ENCODE data around the gene RNU6-9.
A peak's percentile ranks its signal among the peaks of the same experiment; 100 is the strongest.
"Not testable (repeated sequence)": the region's sequence is repeated elsewhere in the genome, so short reads cannot be mapped to it uniquely, and the experiment has no call there.

RNU6-9 gene

GRCh38 chr19:861756-862580 is 31.3 kb upstream of the RNU6-9 start:
- peak; percentile 69 for DNase-seq

DNA sequence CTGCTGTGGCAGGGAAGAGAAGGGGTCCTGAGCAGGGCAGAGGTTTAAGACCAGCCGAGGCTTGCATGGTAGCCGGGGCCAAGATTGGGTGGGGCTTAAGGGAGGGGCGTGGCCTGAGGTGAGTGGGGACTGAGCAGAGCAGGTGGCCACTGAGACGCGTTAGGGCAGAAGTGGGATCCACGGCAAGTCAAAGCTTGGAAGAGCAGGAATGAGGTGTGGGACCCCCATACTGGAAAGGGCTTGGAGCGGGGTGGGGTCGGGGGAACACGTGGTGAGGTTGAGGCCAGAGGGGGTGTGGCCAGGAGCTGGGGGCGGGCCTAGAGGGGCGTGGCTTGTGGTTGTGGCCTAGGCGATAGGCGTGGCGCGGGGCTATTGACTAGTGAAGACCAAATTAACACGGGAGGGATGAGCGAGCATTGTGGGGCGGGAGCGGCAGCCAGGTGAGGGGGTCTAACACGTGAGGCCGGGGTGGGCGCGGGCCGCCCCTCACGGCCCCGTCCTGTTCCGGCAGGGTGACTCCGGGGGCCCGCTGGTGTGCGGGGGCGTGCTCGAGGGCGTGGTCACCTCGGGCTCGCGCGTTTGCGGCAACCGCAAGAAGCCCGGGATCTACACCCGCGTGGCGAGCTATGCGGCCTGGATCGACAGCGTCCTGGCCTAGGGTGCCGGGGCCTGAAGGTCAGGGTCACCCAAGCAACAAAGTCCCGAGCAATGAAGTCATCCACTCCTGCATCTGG is 30.5 kb upstream of the RNU6-9 start:
- peak; percentile 85 for DNase-seq

GRCh38 chr19:863315-863620 is 30.0 kb upstream of the RNU6-9 start:
- no peak for DNase-seq

GRCh38 chr19:866769-867300 is 26.4 kb upstream of the RNU6-9 start:
- DNase-seq = no peak

DNA sequence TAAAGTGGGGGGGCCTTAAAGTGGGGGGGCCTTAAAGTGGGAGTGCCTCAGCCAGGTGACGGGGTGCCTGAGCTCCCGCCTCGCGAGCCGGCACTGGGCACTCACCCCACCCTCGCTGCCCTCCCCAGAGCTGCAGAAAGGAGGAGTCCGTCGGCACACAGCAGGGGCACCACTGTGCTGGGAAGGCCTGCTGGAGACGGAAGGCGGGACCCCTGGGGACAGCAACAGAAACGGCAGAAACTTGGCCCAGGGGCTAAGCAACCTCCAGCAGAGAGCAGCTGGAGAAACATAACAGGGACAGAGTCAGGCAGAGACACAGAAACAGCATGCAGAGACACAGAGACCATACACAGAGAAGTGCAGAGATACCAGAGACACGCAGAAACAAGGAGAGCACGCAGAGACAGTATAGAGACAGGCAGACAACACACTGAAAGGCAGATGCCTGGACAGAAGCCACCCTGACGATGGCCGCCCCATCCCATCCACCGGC is 25.9 kb upstream of the RNU6-9 start:
- no peak for DNase-seq

- DNase-seq = no peak
These were observed 25.3 kb upstream of the RNU6-9 start for GRCh38 chr19:867855-868457.

- DNase-seq = no peak
These were observed 24.6 kb upstream of the RNU6-9 start for GRCh38 chr19:868458-869244.

DNA sequence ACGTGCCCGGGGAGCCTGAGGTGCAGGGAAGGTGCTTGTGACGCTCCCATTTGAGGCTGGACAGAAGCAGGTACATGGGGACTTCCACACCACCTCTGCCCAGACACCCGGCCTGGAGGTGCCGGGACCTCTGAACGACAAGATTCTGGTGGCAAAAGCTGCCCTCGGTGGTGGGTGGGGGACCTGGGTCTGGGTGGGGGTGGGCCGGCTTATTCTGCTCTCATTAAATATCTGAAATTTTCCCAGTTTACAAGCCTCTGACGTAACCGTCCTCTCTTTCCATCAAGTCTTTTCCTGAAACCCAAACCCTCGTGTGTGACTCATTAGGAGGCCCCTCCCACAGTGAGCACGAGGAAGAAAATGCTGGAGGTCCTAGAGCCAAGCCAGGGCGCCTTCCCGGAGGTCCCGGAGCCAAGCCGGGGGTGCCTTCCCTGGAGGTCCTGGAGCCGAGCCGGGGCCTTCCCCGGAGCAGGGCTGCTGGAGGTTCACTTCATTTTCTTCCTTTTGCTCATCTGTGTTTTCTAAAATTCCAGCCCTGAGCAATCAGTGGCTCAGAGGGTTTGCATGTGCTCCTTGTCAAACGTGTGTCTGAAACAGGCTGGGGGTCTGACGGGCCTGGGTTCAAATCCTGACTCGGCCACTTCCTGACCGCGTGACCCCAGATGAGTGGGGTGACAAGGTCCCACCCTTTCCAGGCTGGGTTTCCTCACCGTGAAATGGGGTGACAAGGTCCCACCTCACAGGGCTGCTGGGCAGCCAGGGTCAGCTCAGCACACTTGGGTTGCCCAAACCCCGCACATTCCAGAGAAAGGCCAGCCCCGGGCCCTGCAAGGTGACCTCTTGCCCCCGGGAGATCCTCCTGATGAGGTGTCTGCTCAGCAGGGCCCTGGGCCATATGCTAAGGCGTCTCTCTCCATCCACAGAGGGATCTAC is 23.8 kb upstream of the RNU6-9 start:
- no peak for DNase-seq

DNA sequence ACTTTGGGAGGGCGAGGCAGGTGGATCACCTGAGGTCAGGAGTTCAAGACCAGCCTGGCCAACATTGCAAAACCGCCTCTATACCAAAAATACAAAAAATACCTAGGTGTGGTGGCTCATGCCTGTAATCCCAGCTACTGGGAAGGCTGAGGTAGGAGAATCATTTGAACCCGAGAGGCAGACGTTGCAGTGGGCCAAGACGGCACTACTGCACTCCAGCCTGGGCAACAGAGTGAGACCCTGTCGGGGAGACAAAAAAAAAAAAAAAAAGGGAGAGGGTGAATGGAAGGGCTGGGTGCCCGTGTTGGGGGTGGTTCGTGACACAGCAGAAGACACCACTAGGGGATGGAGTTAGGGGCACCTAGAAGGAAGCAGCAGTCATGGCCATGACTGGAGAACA is 23.0 kb upstream of the RNU6-9 start:
- no peak for DNase-seq

DNA sequence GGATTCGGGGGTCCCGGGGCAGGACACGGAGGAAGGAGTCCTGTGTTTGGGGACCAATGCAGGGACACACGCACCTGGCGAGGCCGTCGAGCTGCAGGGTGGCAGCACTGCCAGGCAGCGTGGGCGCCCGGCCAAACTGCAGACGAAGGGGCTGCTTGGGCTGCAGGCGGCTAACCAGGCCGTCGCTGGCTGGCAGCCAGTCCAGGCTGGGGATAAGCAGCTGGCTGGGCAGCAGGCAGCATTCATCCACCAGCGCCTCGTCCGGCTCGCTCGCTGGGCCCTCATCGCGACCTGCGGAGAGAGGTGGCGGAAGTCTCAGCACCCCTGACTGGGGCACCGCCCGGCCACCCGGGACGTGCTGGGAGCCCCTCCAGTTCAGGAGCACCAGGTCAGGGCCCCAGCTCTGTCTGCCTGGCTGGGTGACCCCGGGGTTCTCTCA is 22.3 kb upstream of the RNU6-9 start:
- DNase-seq = no peak

DNA sequence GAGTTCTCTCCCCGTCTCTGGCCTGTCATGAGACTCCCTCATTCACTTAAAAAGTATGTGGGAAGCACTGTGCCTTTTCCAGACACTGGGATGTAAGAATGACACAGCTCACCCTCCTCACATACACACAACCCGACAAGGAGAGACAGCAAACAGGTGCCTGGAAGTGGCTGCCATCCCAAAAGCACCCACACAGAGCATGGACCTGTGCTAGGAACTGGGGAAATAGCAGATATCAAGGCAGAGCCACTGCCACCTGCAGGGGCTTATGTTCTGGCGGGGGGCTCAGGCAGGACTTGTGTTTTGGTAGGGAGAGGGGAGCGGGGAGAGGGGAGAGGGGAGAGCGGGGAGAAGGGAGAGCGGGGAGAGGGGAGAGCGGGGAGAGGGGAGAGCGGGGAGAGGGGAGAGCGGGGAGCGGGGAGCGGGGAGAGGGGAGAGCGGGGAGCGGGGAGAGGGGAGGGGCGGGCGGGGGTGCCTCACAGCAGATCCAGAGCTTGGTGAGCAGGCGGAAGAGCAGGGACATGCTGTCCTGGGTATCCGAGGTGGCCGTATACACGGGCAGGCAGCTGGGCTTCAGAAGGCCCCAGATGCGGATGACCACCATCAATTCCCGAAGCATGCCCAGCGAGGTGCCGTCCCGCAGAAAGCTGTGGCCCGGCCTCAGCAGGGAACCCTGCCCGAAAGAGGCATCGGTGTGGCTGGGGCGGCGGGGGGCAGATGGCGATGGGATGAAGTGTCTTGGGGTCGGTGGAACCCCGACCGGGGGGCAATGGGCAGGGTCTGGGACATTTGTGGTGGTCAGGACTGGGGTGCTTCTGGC is 21.6 kb upstream of the RNU6-9 start:
- no peak for DNase-seq

DNA sequence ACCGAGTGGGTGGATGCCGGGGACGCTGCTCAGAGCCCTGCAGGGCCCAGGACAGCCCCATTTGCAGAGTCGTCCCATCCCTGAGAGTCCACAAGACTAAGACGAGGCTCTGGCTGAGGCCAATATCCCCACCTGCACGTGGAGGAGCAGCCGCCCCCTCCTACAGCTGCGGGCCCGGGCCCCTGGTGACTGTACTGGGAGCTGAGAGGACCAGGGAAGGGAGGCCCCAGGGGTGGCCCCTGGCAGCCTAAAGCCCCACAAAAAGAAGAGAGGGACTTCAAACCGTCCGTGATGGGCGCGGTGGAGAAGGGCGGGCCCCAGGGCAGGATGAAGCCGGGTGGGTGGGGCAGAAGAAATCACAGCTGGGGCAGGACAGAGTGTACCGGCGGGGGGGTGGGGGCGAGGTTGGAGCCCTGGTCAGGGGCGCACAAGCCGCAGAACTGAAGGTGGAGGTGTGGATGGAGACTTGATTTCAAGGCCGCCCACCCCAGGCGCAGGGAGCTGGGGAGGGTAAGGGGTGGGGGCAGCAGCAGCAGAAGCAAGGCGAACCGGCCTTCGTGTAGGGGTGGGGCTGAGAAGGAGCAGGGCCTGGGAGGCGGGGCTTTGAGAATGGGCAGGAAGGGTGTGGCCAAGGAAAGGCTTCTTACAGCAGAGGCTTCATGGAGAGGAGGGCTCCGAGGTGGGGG is 20.9 kb upstream of the RNU6-9 start:
- peak; percentile 90 for DNase-seq

DNA sequence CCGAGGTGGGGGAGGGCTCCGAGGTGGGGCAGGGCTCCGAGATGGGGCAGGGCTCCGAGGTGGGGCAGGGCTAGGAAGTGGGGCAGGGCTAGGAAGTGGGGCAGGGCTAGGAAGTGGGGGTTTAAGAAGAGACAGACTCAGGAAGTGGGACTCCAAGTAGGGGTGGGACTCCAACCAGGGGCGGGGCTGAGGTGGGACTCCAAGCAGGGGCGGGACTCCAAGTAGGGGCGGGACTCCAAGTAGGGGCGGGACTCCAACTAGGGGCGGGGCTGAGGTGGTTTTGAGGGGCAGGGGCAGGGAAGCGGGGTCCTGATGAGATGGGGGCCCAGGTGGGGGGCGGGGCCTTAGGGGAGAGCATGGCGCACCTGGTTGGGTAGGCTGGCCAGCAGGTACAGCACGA is 20.2 kb upstream of the RNU6-9 start:
- DNase-seq = peak; percentile 91

- DNase-seq = no peak
These were observed 19.7 kb upstream of the RNU6-9 start for GRCh38 chr19:873561-874041.

GRCh38 chr19:875265-875879 is 17.9 kb upstream of the RNU6-9 start:
- DNase-seq = no peak

GRCh38 chr19:876089-876488 is 17.2 kb upstream of the RNU6-9 start:
- no peak for DNase-seq

- no peak for DNase-seq
These were observed 16.4 kb upstream of the RNU6-9 start for GRCh38 chr19:876780-877314.

GRCh38 chr19:877992-878660 is 15.2 kb upstream of the RNU6-9 start:
- not testable (repeated sequence) for DNase-seq
